ENCODE measurements around the gene GMDS.

- no peak for TF ChIP-seq POLR2A (IDR thresholded peaks at IDR 0.05)
- TF ChIP-seq, protein P1, sequence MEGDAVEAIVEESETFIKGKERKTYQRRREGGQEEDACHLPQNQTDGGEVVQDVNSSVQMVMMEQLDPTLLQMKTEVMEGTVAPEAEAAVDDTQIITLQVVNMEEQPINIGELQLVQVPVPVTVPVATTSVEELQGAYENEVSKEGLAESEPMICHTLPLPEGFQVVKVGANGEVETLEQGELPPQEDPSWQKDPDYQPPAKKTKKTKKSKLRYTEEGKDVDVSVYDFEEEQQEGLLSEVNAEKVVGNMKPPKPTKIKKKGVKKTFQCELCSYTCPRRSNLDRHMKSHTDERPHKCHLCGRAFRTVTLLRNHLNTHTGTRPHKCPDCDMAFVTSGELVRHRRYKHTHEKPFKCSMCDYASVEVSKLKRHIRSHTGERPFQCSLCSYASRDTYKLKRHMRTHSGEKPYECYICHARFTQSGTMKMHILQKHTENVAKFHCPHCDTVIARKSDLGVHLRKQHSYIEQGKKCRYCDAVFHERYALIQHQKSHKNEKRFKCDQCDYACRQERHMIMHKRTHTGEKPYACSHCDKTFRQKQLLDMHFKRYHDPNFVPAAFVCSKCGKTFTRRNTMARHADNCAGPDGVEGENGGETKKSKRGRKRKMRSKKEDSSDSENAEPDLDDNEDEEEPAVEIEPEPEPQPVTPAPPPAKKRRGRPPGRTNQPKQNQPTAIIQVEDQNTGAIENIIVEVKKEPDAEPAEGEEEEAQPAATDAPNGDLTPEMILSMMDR (IDR thresholded peaks at IDR 0.05) = no peak
Observed at GRCh38 chr6:2216794-2217383, 28.5 kb downstream of the GMDS start.

All from Peyer's patch (tissue), 4 donors.